ENCODE measurements around the gene SGSH. TPM values are rescaled to one million over a fixed set of nuclear protein-coding genes. Genes with fewer than 3 reads are reported as not detected.
A peak's percentile ranks its signal among the peaks of the same experiment; 100 is the strongest.

The SGSH gene
- total RNA-seq, result 47.6 TPM

DNA sequence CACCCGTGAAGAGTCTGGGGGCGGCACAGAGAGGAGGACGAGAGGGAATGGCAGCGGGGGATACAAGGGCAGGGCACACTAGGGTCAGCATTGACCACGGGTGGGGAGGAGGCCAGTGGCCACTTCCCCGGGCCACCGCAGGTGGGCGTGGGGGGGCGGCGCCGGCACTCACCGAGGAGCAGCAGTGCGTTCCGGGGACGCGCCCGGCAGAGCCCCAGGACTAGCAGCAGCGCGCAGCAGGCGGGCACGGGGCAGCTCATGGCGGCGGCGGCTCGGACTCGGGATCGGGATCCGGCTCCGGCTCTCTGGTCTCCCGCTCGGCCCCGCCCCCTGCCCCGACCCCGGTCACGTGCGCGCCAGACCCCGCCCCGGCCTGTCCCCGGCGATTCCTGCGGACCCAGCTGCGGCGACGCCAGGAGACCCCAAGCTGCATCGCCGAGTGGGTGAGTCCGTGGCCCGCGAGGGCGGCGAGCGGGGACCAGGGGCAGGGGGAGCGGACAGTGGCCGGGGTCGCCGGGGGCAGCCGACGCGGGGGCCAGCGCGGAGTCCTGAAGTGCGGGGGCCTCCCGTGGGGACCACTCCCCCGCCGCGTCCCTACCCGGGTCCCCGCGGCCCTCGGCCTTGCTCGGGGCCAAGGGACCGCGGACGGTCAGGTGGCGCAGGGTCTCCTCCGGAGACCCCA, at the start of gene SGSH, which contains the start of gene SLC26A11:
TSS of gene SGSH (minus strand) at position 280 of the 682 bp plus-strand sequence. CDS start at position 260, 20 bp downstream.
TSS of gene SLC26A11 (plus strand) at position 374 of the 682 bp plus-strand sequence. CDS start 1,134 bp downstream, outside the sequence.
- TF ChIP-seq, protein P1, sequence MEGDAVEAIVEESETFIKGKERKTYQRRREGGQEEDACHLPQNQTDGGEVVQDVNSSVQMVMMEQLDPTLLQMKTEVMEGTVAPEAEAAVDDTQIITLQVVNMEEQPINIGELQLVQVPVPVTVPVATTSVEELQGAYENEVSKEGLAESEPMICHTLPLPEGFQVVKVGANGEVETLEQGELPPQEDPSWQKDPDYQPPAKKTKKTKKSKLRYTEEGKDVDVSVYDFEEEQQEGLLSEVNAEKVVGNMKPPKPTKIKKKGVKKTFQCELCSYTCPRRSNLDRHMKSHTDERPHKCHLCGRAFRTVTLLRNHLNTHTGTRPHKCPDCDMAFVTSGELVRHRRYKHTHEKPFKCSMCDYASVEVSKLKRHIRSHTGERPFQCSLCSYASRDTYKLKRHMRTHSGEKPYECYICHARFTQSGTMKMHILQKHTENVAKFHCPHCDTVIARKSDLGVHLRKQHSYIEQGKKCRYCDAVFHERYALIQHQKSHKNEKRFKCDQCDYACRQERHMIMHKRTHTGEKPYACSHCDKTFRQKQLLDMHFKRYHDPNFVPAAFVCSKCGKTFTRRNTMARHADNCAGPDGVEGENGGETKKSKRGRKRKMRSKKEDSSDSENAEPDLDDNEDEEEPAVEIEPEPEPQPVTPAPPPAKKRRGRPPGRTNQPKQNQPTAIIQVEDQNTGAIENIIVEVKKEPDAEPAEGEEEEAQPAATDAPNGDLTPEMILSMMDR (IDR thresholded peaks at IDR 0.05), result no peak
- TF ChIP-seq POLR2AphosphoS5 (IDR thresholded peaks at IDR 0.05; ENCODE audit: insufficient read depth in 1 of 2, low read depth in 1 of 2) (no peak), POLR2A (IDR thresholded peaks at IDR 0.05) (no peak)
- intact Hi-C loops (cut with DNase I), result no loop called here

DNA sequence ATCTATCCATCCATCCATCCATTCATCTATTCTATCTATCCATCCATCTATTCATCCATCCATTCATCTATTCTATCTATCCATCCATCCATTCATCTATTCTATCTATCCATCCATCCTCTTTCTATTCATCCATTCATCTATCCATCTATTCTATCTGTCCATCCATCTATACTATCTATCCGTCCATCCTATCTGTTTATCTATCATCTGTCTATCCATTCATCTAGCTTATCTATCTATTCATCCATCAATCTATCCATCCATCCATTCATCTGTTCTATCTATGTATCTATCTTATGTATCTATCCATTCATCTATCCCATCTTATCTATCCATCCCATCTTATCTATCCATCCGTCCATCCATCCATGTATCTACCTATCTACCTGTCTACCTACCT, 49.3 kb upstream of the SGSH start:
- TF ChIP-seq POLR2AphosphoS5 (IDR thresholded peaks at IDR 0.05; ENCODE audit: insufficient read depth in 1 of 2, low read depth in 1 of 2) (no peak), POLR2A (IDR thresholded peaks at IDR 0.05) (no peak)
- TF ChIP-seq, protein P1 (IDR thresholded peaks at IDR 0.05), result no peak
- Histone ChIP-seq H3K4me1 (peaks cover 14% of the 10 kb centered on the region), H3K36me3 (peaks cover 0 to 20% of the 10 kb centered on the region in 2 donors), H3K9me3 (no peaks in the 10 kb centered on the region), H3K27me3 (no peaks in the 10 kb centered on the region), H3K4me3 (no peak overlapping the region), H3K27ac (no peak overlapping the region)
- intact Hi-C loops (cut with DNase I), result loop anchor here (10.0 kb wide), 1 partner anchor 125 kb away; the partner anchor contains the start of gene EIF4A3
- DNase-seq (ENCODE audit: extremely low spot score in 2 of 2), result no peak

More for the DNA sequence above, at the start of gene SGSH, which contains the start of gene SLC26A11:
- Histone ChIP-seq H3K4me1 (peaks cover 42% of the 10 kb centered on the region), H3K36me3 (peaks cover 0 to 6% of the 10 kb centered on the region in 2 donors), H3K27me3 (no peaks in the 10 kb centered on the region), H3K4me3 (peak within 1 kb of the TSS; percentile 77 to 88), H3K9me3 (no peaks in the 10 kb centered on the region), H3K27ac (peak within 1 kb of the TSS; percentile 90)
- DNase-seq (ENCODE audit: extremely low spot score in 2 of 2), result no peak

DNA sequence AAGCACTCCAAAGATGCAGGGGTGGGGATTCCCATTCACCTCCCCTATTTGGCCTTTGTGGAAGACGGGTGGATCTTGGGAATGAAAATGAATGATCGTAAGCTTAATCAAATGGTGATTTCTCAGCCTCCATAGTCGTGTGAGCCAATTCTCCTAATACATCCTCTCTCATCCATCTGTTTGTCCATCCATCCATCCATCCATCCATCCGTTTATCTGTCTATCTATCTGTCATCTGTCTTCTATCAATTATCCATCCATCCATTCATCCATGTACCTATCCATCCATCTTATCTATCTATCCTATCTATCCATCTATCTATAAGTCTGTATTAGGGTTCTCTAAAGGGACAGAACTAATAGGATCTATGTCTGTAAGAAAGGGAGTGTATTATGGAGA, 48.3 kb upstream of the SGSH start:
- no peaks in the 10 kb centered on the region for H3K27me3 ChIP-seq
- DNase-seq (ENCODE audit: extremely low spot score in 2 of 2), result no peak
- H3K27ac ChIP-seq, result no peak overlapping the region
- intact Hi-C loops (cut with DNase I), result loop anchor here (10.0 kb wide), 1 partner anchor 124 kb away; the partner anchor contains the start of gene EIF4A3
- H3K9me3 ChIP-seq, result no peaks in the 10 kb centered on the region
- peaks cover 18% of the 10 kb centered on the region for H3K4me1 ChIP-seq
- peaks cover 0 to 12% of the 10 kb centered on the region in 2 donors for H3K36me3 ChIP-seq
- TF ChIP-seq POLR2AphosphoS5 (IDR thresholded peaks at IDR 0.05; ENCODE audit: insufficient read depth in 1 of 2, low read depth in 1 of 2) (no peak), POLR2A (IDR thresholded peaks at IDR 0.05) (no peak)
- TF ChIP-seq, protein P1 (IDR thresholded peaks at IDR 0.05), result no peak
- H3K4me3 ChIP-seq, result no peak overlapping the region

DNA sequence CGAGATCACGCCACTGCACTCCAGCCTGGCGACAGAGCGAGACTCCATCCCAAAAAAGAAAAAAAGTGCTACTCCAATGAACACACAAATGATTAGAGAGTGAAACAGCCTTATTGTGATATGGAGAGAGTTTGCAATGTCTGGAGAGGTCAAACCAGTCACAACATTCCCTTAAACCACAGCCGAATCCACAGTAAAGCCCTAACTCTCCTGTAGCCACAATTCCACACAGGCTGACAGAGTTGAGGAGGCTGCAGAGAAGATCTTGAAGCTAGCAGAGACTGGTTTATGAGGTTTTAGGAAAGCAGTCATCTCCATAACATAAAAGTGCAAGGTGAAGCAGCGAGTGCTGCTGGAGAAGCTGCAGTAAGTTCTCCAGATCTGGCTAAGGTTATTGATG, 47.3 kb upstream of the SGSH start:
- peaks cover 29% of the 10 kb centered on the region for H3K4me1 ChIP-seq
- no peak for TF ChIP-seq POLR2A (IDR thresholded peaks at IDR 0.05)
- TF ChIP-seq, protein P1 (IDR thresholded peaks at IDR 0.05), result no peak
- no peak for TF ChIP-seq POLR2AphosphoS5 (IDR thresholded peaks at IDR 0.05; ENCODE audit: insufficient read depth in 1 of 2, low read depth in 1 of 2)
- no peak for DNase-seq (ENCODE audit: extremely low spot score in 2 of 2)
- no peaks in the 10 kb centered on the region for H3K9me3 ChIP-seq
- H3K27me3 ChIP-seq, result no peaks in the 10 kb centered on the region
- intact Hi-C loops (cut with DNase I), result loop anchor here (10.0 kb wide), 1 partner anchor 123 kb away; the partner anchor contains the start of gene EIF4A3
- no peak overlapping the region for H3K27ac ChIP-seq
- no peak overlapping the region for H3K4me3 ChIP-seq
- H3K36me3 ChIP-seq, result peaks cover 0 to 8% of the 10 kb centered on the region in 2 donors

All from vagina (tissue), 2 donors.